Peyer's patch (tissue), 4 donors: ENCODE results near the gene BRF1. TPM values are rescaled to one million over a fixed set of nuclear protein-coding genes. Genes with fewer than 3 reads are reported as not detected.

Experiments
- DNase-seq, 3 donors: peaks; one replicate each; pipeline ENCODE4 v3.0.0-alpha.2; 2017 to 2019
- H3K27ac ChIP-seq, 4 donors: fragments of 200-600 bp; sonication (generic); one replicate each; pipeline ENCODE4 v1.5.1; 2016 to 2019
- H3K27me3 ChIP-seq, 2 donors: fragments of 200-600 bp; sonication (generic); one replicate each; pipeline ENCODE4 v1.5.1; 2019
- H3K36me3 ChIP-seq, 3 donors: fragments of 200-600 bp; sonication (generic); one replicate each; pipeline ENCODE4 v1.5.1; 2016 to 2019
- H3K4me1 ChIP-seq, 4 donors: fragments of 200-600 bp; sonication (generic); one replicate each; pipeline ENCODE4 v1.5.1; 2016 to 2019
- H3K4me3 ChIP-seq, 4 donors: fragments of 200-600 bp; sonication (generic); 1 replicate in 3 of 4; 2 replicates in 1 of 4; pipeline ENCODE4 v1.5.1; 2016 to 2019; ENCODE audit warnings: mild to moderate bottlenecking in 1 of 4
- H3K9me3 ChIP-seq, 4 donors: fragments of 200-600 bp; sonication (generic); one replicate each; pipeline ENCODE4 v1.5.1; 2016 to 2019; ENCODE audit warnings: mild to moderate bottlenecking in 1 of 4
- CTCF ChIP-seq, 6 experiments: fragments of 450-650 bp in 4 of 6; fragments of 200-600 bp in 2 of 6; sonication (generic) in 1 of 6; IDR thresholded peaks; one replicate each; pipeline ENCODE4 v1.5.1; 2017 to 2019; ENCODE audit warnings: antibody characterized with exemption in 6 of 6, mild to moderate bottlenecking in 3 of 6, moderate library complexity in 1 of 6
- POLR2A ChIP-seq, 2 donors: fragments of 450-650 bp; IDR thresholded peaks; one replicate each; pipeline ENCODE4 v1.5.1; 2017; ENCODE audit warnings: antibody characterized with exemption in 2 of 2, mild to moderate bottlenecking in 2 of 2, moderate library complexity in 2 of 2
- total RNA-seq, 4 donors: library from RNA; depleted of rRNA; stranded (reverse); fragments of >200 nt; gene quantifications; one replicate each; pipeline ENCODE4 v1.1.0, GENCODE V29; 2016

Gene BRF1
- total RNA-seq, 4 donors from 2014 or later = 40.8 to 112 (median 90.3) TPM

- no peaks in the 10 kb centered on the region for H3K27me3 ChIP-seq
- H3K36me3 ChIP-seq = peaks cover 0 to 14% (median 0%) of the 10 kb centered on the region in 3 donors
- TF ChIP-seq POLR2A (IDR thresholded peaks at IDR 0.05) = no peak
- TF ChIP-seq CTCF (IDR thresholded peaks at IDR 0.05) = no peak
- no peak for DNase-seq
- peaks cover 0 to 6% (median 2%) of the 10 kb centered on the region in 4 donors for H3K4me1 ChIP-seq
- H3K27ac ChIP-seq = no peak overlapping the region
- H3K4me3 ChIP-seq = no peak overlapping the region
- no peaks in the 10 kb centered on the region for H3K9me3 ChIP-seq
These were observed 39.0 kb downstream of the BRF1 start for GRCh38 chr14:105261781-105262180.

GRCh38 chr14:105260959-105261358 is 39.8 kb downstream of the BRF1 start:
- H3K4me1 ChIP-seq = peaks cover 0 to 9% (median 2%) of the 10 kb centered on the region in 4 donors
- H3K27me3 ChIP-seq = no peaks in the 10 kb centered on the region
- no peak for DNase-seq
- no peak overlapping the region for H3K27ac ChIP-seq
- H3K4me3 ChIP-seq = no peak overlapping the region
- no peaks in the 10 kb centered on the region for H3K9me3 ChIP-seq
- peaks cover 0 to 14% (median 0%) of the 10 kb centered on the region in 3 donors for H3K36me3 ChIP-seq
- no peak for TF ChIP-seq CTCF (IDR thresholded peaks at IDR 0.05)
- no peak for TF ChIP-seq POLR2A (IDR thresholded peaks at IDR 0.05)

- TF ChIP-seq POLR2A (IDR thresholded peaks at IDR 0.05) = no peak
- no peak for TF ChIP-seq CTCF (IDR thresholded peaks at IDR 0.05)
- H3K9me3 ChIP-seq = no peaks in the 10 kb centered on the region
- H3K4me3 ChIP-seq = no peak overlapping the region
- H3K27ac ChIP-seq = peak overlapping the region in 1 of 4 donors; percentile 17
- H3K27me3 ChIP-seq = no peaks in the 10 kb centered on the region
- no peak for DNase-seq
- H3K36me3 ChIP-seq = peaks cover 0 to 10% (median 0%) of the 10 kb centered on the region in 3 donors
- peaks cover 0 to 9% (median 2%) of the 10 kb centered on the region in 4 donors for H3K4me1 ChIP-seq
These were observed 42.0 kb downstream of the BRF1 start for GRCh38 chr14:105258846-105259245.

- no peaks in the 10 kb centered on the region for H3K27me3 ChIP-seq
- no peaks in the 10 kb centered on the region for H3K9me3 ChIP-seq
- peak in 2 of 3 donors; percentile 90 to 91 for DNase-seq
- peaks cover 0 to 9% (median 0%) of the 10 kb centered on the region in 3 donors for H3K36me3 ChIP-seq
- peaks cover 0 to 9% (median 2%) of the 10 kb centered on the region in 4 donors for H3K4me1 ChIP-seq
- no peak for TF ChIP-seq CTCF (IDR thresholded peaks at IDR 0.05)
- TF ChIP-seq POLR2A (IDR thresholded peaks at IDR 0.05) = peak; percentile 40 to 49
- peak overlapping the region in 3 of 4 donors; percentile 36 to 80 (median 68) for H3K27ac ChIP-seq
- H3K4me3 ChIP-seq = no peak overlapping the region
These were observed 43.3 kb downstream of the BRF1 start for GRCh38 chr14:105257464-105257863.

GRCh38 chr14:105256292-105256960 is 44.4 kb downstream of the BRF1 start:
- H3K36me3 ChIP-seq = peaks cover 0 to 13% (median 0%) of the 10 kb centered on the region in 3 donors
- H3K4me3 ChIP-seq = no peak overlapping the region
- H3K27ac ChIP-seq = peak overlapping the region in 1 of 4 donors; percentile 80
- H3K27me3 ChIP-seq = no peaks in the 10 kb centered on the region
- TF ChIP-seq CTCF (IDR thresholded peaks at IDR 0.05) = no peak
- TF ChIP-seq POLR2A (IDR thresholded peaks at IDR 0.05) = no peak
- DNase-seq = no peak
- H3K4me1 ChIP-seq = peaks cover 0 to 9% (median 2%) of the 10 kb centered on the region in 4 donors
- no peaks in the 10 kb centered on the region for H3K9me3 ChIP-seq
